PC-3 (cell line): ENCODE results near the gene FANCC.

ENCODE experiments used
- CTCF ChIP-seq: fragments of 300-600 bp; sonication (generic); conservative IDR thresholded peaks from 2 replicates; pipeline ENCODE4 v1.5.1; 2017; ENCODE audit warnings: antibody characterized with exemption, low read depth, mild to moderate bottlenecking, low read length
- EZH2 ChIP-seq: fragments of 300-600 bp; sonication (generic); IDR thresholded peaks from one replicate; pipeline ENCODE4 v1.6.1; 2017; ENCODE audit warnings: antibody characterized with exemption, mild to moderate bottlenecking, low read length; ENCODE audit not compliant: unreplicated experiment

- TF ChIP-seq EZH2 (no peak), CTCF (no peak)
Measured at GRCh38 chr9:95237336-95237735, 80.2 kb downstream of the FANCC start.
